Stimulated activated CD4-positive, alpha-beta T cell treated with anti-CD3 and anti-CD28 coated beads, Interleukin-1b, Interleukin-23, amount 100 ng/mL, for 24 hours (primary cell): ENCODE data around the gene PDE3A.

Source experiments
- DNase-seq, 4 experiments: peaks; one replicate each; pipeline ENCODE4 v3.0.0-alpha.2; 2020; ENCODE audit warnings: low read depth in 4 of 4, low spot score in 1 of 4

PDE3A gene

GRCh38 chr12:20681334-20681733, 313.0 kb downstream of the PDE3A start:
- DNase-seq: no peak

GRCh38 chr12:20695232-20695631, 326.9 kb downstream of the PDE3A start, which contains the start of gene SLCO1C1:
Gene SLCO1C1 (plus strand): TSS chr12:20695332. CDS start chr12:20699577, 4,245 bp downstream.
- DNase-seq: no peak

GRCh38 chr12:20696181-20696905, 328.0 kb downstream of the PDE3A start:
- no peak for DNase-seq

- DNase-seq: no peak
These were observed 332.8 kb downstream of the PDE3A start for GRCh38 chr12:20701106-20701505.

DNA sequence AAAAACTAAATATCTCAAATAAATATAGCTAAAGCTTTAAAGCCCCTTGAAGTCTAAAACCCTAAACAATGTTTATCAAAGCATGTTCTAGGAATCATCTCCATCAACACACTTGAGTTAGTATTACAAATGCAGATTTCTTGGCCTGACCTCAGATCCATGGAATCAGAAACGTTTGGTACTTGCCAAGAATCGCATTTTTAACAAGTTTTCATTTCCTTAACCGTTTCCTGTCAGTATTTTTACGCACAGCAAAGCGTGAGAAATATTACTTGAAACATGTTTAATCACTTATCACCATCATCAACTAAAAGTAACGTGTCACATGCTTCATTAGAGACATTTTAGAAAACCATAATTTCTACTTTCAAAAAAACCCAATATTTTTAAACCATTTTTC, 336.5 kb downstream of the PDE3A start:
- DNase-seq: no peak

DNA sequence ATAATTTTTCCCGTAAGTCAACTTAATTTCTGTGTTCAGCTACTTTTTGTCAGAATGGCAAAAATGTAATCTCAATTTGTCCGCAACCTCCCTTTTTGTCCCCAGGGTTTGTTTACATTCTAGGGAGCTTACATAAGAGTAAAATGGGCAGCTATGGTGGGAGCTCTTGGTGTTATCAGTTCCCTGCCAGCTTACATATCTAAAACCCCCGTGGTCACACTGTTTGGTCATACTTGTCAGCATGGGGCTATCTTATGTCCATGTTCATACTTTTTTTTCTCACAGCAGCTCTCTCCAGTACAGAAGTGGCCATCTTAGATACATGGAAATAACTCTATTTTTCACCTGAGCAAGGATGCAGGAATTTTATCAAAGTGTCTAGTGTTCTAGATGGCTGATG, 343.5 kb downstream of the PDE3A start:
- no peak for DNase-seq

GRCh38 chr12:20716037-20716436, 347.7 kb downstream of the PDE3A start:
- DNase-seq: no peak

- DNase-seq: no peak
These were observed 348.6 kb downstream of the PDE3A start for GRCh38 chr12:20716985-20717384.

GRCh38 chr12:20718294-20718693, 350.0 kb downstream of the PDE3A start:
- DNase-seq: no peak

GRCh38 chr12:20722142-20722541, 353.8 kb downstream of the PDE3A start:
- DNase-seq: no peak

- no peak for DNase-seq
These were observed 362.9 kb downstream of the PDE3A start for GRCh38 chr12:20731274-20731673.
